T-cell (primary cell): ENCODE results near the gene CD48. TPM values are rescaled to one million over a fixed set of nuclear protein-coding genes. Genes with fewer than 3 reads are reported as not detected.

Source experiments
- ATAC-seq, 4 experiments: fragments of 200-7000 bp in 3 of 4; fragments of 150-1000 bp in 1 of 4; cut with Tn5 transposase; replicated peaks in 1 of 4; 1 replicate in 3 of 4; 2 replicates in 1 of 4; pipeline ENCODE4 v1.10.0; 2021; ENCODE audit warnings: moderate library complexity in 3 of 4, mild to moderate bottlenecking in 2 of 4, moderate number of reproducible peaks in 1 of 4
- CTCF ChIA-PET, 2 donors: fragments of 300-600 bp; sonication (Branson Sonifier 250); formaldehyde crosslinking; loops; one replicate each; lab custom pipeline; 2022; ENCODE audit warnings: antibody characterized with exemption in 2 of 2; lab: Charles Lee
- POLR2A ChIA-PET, 2 donors: fragments of 300-600 bp; sonication (Branson Sonifier 250); formaldehyde crosslinking; loops; one replicate each; lab custom pipeline; 2022; ENCODE audit warnings: antibody characterized with exemption in 2 of 2; lab: Charles Lee
- DNase-seq, 35 experiments: peaks; one replicate each; pipeline versions ENCODE4 v3.0.0 to v3.0.0-alpha.2; 2013 to 2023
- H3K27ac ChIP-seq: one replicate; pipeline ENCODE4 v1.5.1; 2013; ENCODE audit warnings: low read length
- H3K27me3 ChIP-seq, 2 experiments: replicated peaks in 1 of 2; 1 replicate in 1 of 2; 2 replicates in 1 of 2; pipeline versions ENCODE4 v1.6.1 to v1.7.0; 2013; ENCODE audit warnings: low read length in 1 of 2, mixed read lengths in 1 of 2; ENCODE audit not compliant: control insufficient read depth in 2 of 2, insufficient read depth in 2 of 2; ENCODE audit errors: extremely low read depth in 1 of 2
- H3K36me3 ChIP-seq, 2 donors: 1 replicate in 1 of 2; 2 replicates in 1 of 2; pipeline versions ENCODE4 v1.6.1 to v1.7.0; 2013; ENCODE audit warnings: low read length in 1 of 2; ENCODE audit not compliant: control insufficient read depth in 2 of 2, insufficient read depth in 1 of 2; ENCODE audit errors: extremely low read depth in 1 of 2
- H3K4me1 ChIP-seq, 2 experiments: 1 replicate in 1 of 2; 2 replicates in 1 of 2; pipeline versions ENCODE4 v1.6.1 to v1.7.0; 2013; ENCODE audit warnings: low read length in 2 of 2, mixed read lengths in 1 of 2; ENCODE audit not compliant: insufficient read depth in 2 of 2, control insufficient read depth in 1 of 2; ENCODE audit errors: extremely low read depth in 1 of 2
- H3K4me3 ChIP-seq, 2 donors: 1 replicate in 1 of 2; 2 replicates in 1 of 2; pipeline versions ENCODE4 v1.5.1 to v1.7.0; 2013; ENCODE audit warnings: mild to moderate bottlenecking in 2 of 2, low read length in 1 of 2, moderate library complexity in 1 of 2; ENCODE audit not compliant: control insufficient read depth in 1 of 2; ENCODE audit errors: extremely low read depth in 1 of 2
- H3K9me3 ChIP-seq: 2 replicates; pipeline ENCODE4 v1.7.0; 2013
- H3K27ac Mint-ChIP-seq, 2 donors: one replicate each; pipeline ENCODE4 v1.8.0; 2020 to 2021; ENCODE audit warnings: mild to moderate bottlenecking in 2 of 2, mixed read lengths in 2 of 2
- H3K27me3 Mint-ChIP-seq, 2 donors: one replicate each; pipeline ENCODE4 v1.8.0; 2021 to 2022; ENCODE audit warnings: mixed read lengths in 2 of 2
- H3K36me3 Mint-ChIP-seq: one replicate; pipeline ENCODE4 v1.8.0; 2021; ENCODE audit warnings: mixed read lengths
- H3K4me1 Mint-ChIP-seq, 3 donors: one replicate each; pipeline ENCODE4 v1.8.0; 2020 to 2022; ENCODE audit warnings: mixed read lengths in 3 of 3, mild to moderate bottlenecking in 1 of 3
- H3K4me3 Mint-ChIP-seq, 3 donors: one replicate each; pipeline ENCODE4 v1.8.0; 2020 to 2022; ENCODE audit warnings: mild to moderate bottlenecking in 3 of 3, mixed read lengths in 3 of 3, moderate library complexity in 3 of 3
- H3K9me3 Mint-ChIP-seq, 3 donors: one replicate each; pipeline ENCODE4 v1.8.0; 2020 to 2022; ENCODE audit warnings: mixed read lengths in 3 of 3
- WGBS: methylation state at CpG from one replicate; pipeline ENCODE4 v1.1.5; 2013; ENCODE audit warnings: missing lambda C conversion rate; ENCODE audit not compliant: insufficient coverage; 5-methylcytosine and 5-hydroxymethylcytosine counted together
- total RNA-seq, 35 experiments: library from RNA in 6 of 35; stranded (reverse) in 6 of 35; fragments of 120-200 nt in 1 of 35; gene quantifications; one replicate each; pipeline versions ENCODE4 v1.2.1 to v1.2.4 and lab custom pipeline; 2013 to 2026

The CD48 gene
- total RNA-seq, 5 donors from 2014 or later (not counting 1 experiment from before 2014, with no cell fraction given) = 249 to 393 (median 273) TPM

- Histone ChIP-seq H3K4me1 (peaks cover 30 to 59% of the 10 kb centered on the region in 2 experiments), H3K4me3 (no peak overlapping the region), H3K36me3 (peaks cover 0 to 57% of the 10 kb centered on the region in 2 donors), H3K27me3 (no peaks in the 10 kb centered on the region), H3K27ac (peak overlapping the region; percentile 85), H3K9me3 (no peaks in the 10 kb centered on the region)
- peak overlapping the region; percentile 90 to 95 for H3K27ac Mint-ChIP-seq
- ChIA-PET CTCF (interaction anchor here in 1 of 2 donors (0.8 to 5.2 kb wide), 4 partner anchors 10 to 150 kb away, joined by 3 to 89 read pairs (median 4); no protein-coding TSS in a partner anchor), POLR2A (interaction anchor here in 1 of 2 donors (1.6 kb wide), 1 partner anchor 22 kb away, joined by 3 read pairs; no protein-coding TSS in a partner anchor)
- H3K4me3 Mint-ChIP-seq = peak overlapping the region in 2 of 3 donors; percentile 2 to 63
- no peaks in the 10 kb centered on the region for H3K27me3 Mint-ChIP-seq
- H3K9me3 Mint-ChIP-seq = peaks cover 0 to 6% (median 6%) of the 10 kb centered on the region in 3 donors
- H3K36me3 Mint-ChIP-seq = peaks cover 72% of the 10 kb centered on the region
- no peak for DNase-seq
- ATAC-seq = peak in 2 of 4 experiments; percentile 39 to 44
- H3K4me1 Mint-ChIP-seq = peaks cover 81 to 91% (median 90%) of the 10 kb centered on the region in 3 donors
Measured at GRCh38 chr1:160685266-160685665, 26.4 kb downstream of the CD48 start.

GRCh38 chr1:160682983-160683865 is 28.4 kb downstream of the CD48 start:
- peaks cover 79% of the 10 kb centered on the region for H3K36me3 Mint-ChIP-seq
- no peaks in the 10 kb centered on the region for H3K27me3 Mint-ChIP-seq
- no peaks in the 10 kb centered on the region for H3K27me3 ChIP-seq
- H3K4me3 Mint-ChIP-seq = peak overlapping the region; percentile 26 to 63 (median 56)
- H3K27ac ChIP-seq = peak overlapping the region; percentile 85
- ATAC-seq = peak; percentile 24 to 31 (median 28)
- peaks cover 28 to 55% of the 10 kb centered on the region in 2 experiments for H3K4me1 ChIP-seq
- no peak overlapping the region for H3K4me3 ChIP-seq
- POLR2A ChIA-PET = interaction anchor here (0.5 to 1.1 kb wide), 12 partner anchors 11 to 413 kb away, joined by 3 to 9 read pairs (median 5); no protein-coding TSS in a partner anchor
- peaks cover 0 to 6% (median 6%) of the 10 kb centered on the region in 3 donors for H3K9me3 Mint-ChIP-seq
- peaks cover 0 to 68% of the 10 kb centered on the region in 2 donors for H3K36me3 ChIP-seq
- no peaks in the 10 kb centered on the region for H3K9me3 ChIP-seq
- H3K4me1 Mint-ChIP-seq = peaks cover 67 to 76% (median 70%) of the 10 kb centered on the region in 3 donors
- peak overlapping the region; percentile 90 to 95 for H3K27ac Mint-ChIP-seq
- peak in 1 of 35 experiments; percentile 62 for DNase-seq
- CTCF ChIA-PET = interaction anchor here (0.6 to 5.2 kb wide), 36 partner anchors 9 to 543 kb away, joined by 3 to 89 read pairs (median 4); partner anchors contain the start of genes CD48 (in 1 of the 2), ITLN2 (in 1 of the 2) and TOMM40L (in 1 of the 2)
- WGBS = no CpG with 5 or more reads among the region's 4 CpGs

GRCh38 chr1:160681891-160682140 is 29.8 kb downstream of the CD48 start:
- peaks cover 78% of the 10 kb centered on the region for H3K36me3 Mint-ChIP-seq
- peak overlapping the region; percentile 90 to 95 for H3K27ac Mint-ChIP-seq
- Histone ChIP-seq H3K9me3 (no peaks in the 10 kb centered on the region), H3K4me3 (no peak overlapping the region), H3K27me3 (no peaks in the 10 kb centered on the region), H3K4me1 (peaks cover 28 to 55% of the 10 kb centered on the region in 2 experiments), H3K36me3 (peaks cover 0 to 75% of the 10 kb centered on the region in 2 donors), H3K27ac (peak overlapping the region; percentile 48)
- ChIA-PET CTCF (interaction anchor here (0.7 to 5.2 kb wide), 18 partner anchors 10 to 416 kb away, joined by 3 to 89 read pairs (median 5); partner anchors contain the start of genes CD48 (in 1 of the 2), ITLN2 (in 1 of the 2) and KLHDC9 (in 1 of the 2)), POLR2A (interaction anchor here in 1 of 2 donors (0.8 kb wide), 1 partner anchor 86 kb away, joined by 3 read pairs; no protein-coding TSS in a partner anchor)
- 85% methylated on average over 2 of the region's 3 CpGs for WGBS
- DNase-seq (peak in 1 of 35 experiments; percentile 10), ATAC-seq (peak; percentile 14 to 50 (median 16))
- H3K9me3 Mint-ChIP-seq = peaks cover 0 to 6% (median 3%) of the 10 kb centered on the region in 3 donors
- H3K4me1 Mint-ChIP-seq = peaks cover 55 to 64% (median 63%) of the 10 kb centered on the region in 3 donors
- no peaks in the 10 kb centered on the region for H3K27me3 Mint-ChIP-seq
- peak overlapping the region in 1 of 3 donors; percentile 63 for H3K4me3 Mint-ChIP-seq

- H3K36me3 ChIP-seq = peaks cover 0 to 78% of the 10 kb centered on the region in 2 donors
Measured at GRCh38 chr1:160681066-160681890, 30.3 kb downstream of the CD48 start.

GRCh38 chr1:160680399-160680798 is 31.2 kb downstream of the CD48 start:
- H3K27me3 Mint-ChIP-seq = no peaks in the 10 kb centered on the region
- Histone ChIP-seq H3K27me3 (no peaks in the 10 kb centered on the region), H3K36me3 (peaks cover 0 to 80% of the 10 kb centered on the region in 2 donors), H3K4me3 (no peak overlapping the region), H3K4me1 (peaks cover 27 to 54% of the 10 kb centered on the region in 2 experiments), H3K9me3 (no peaks in the 10 kb centered on the region), H3K27ac (no peak overlapping the region)
- ChIA-PET POLR2A (interaction anchor here (0.6 to 1.1 kb wide), 6 partner anchors 20 to 468 kb away, joined by 3 to 4 read pairs (median 3); no protein-coding TSS in a partner anchor), CTCF (interaction anchor here (0.5 to 5.2 kb wide), 17 partner anchors 8 to 452 kb away, joined by 3 to 89 read pairs (median 5); partner anchors contain the start of genes ITLN2 (in 2 of the 2) and CD48 (in 1 of the 2))
- DNase-seq = no peak
- 96% methylated on average over 8 of the region's 8 CpGs for WGBS
- H3K4me3 Mint-ChIP-seq = no peak overlapping the region
- H3K9me3 Mint-ChIP-seq = no peaks in the 10 kb centered on the region
- H3K27ac Mint-ChIP-seq = peak overlapping the region; percentile 74 to 90
- H3K4me1 Mint-ChIP-seq = peaks cover 48 to 57% (median 48%) of the 10 kb centered on the region in 3 donors
- ATAC-seq = no peak
- peaks cover 69% of the 10 kb centered on the region for H3K36me3 Mint-ChIP-seq

More at GRCh38 chr1:160681066-160681890, 30.3 kb downstream of the CD48 start:
- peak overlapping the region; percentile 90 to 95 for H3K27ac Mint-ChIP-seq
- ChIA-PET POLR2A (interaction anchor here in 1 of 2 donors (0.6 to 1.1 kb wide), 5 partner anchors 26 to 306 kb away, joined by 3 read pairs; no protein-coding TSS in a partner anchor), CTCF (interaction anchor here (0.5 to 5.2 kb wide), 26 partner anchors 9 to 423 kb away, joined by 3 to 89 read pairs (median 4); partner anchors contain the start of genes ITLN2 (in 2 of the 2), CD48 (in 1 of the 2) and KLHDC9 (in 1 of the 2))
- no peaks in the 10 kb centered on the region for H3K27me3 Mint-ChIP-seq
- peaks cover 74% of the 10 kb centered on the region for H3K36me3 Mint-ChIP-seq
- H3K4me3 Mint-ChIP-seq = peak overlapping the region in 1 of 3 donors; percentile 63
- Histone ChIP-seq H3K4me3 (no peak overlapping the region), H3K27ac (peak overlapping the region; percentile 48), H3K9me3 (no peaks in the 10 kb centered on the region), H3K4me1 (peaks cover 28 to 55% of the 10 kb centered on the region in 2 experiments), H3K27me3 (no peaks in the 10 kb centered on the region)
- DNase-seq (peak; percentile 78 to 95 (median 87)), ATAC-seq (peak; percentile 82 to 89 (median 87))
- peaks cover 0 to under 1% (median 0%) of the 10 kb centered on the region in 3 donors for H3K9me3 Mint-ChIP-seq
- WGBS = 64% methylated on average over 7 of the region's 10 CpGs
- peaks cover 52 to 61% (median 57%) of the 10 kb centered on the region in 3 donors for H3K4me1 Mint-ChIP-seq
